ENCODE data around the gene FLYWCH1. TPM values are rescaled to one million over a fixed set of nuclear protein-coding genes. Genes with fewer than 3 reads are reported as not detected.

Gene FLYWCH1
- total and polyA plus RNA-seq, 9 of the 15 experiments (the other 6 are each of a cell fraction or from before 2014, with no cell fraction given), result 0.18 to 33.6 (median 11.3) TPM

DNA sequence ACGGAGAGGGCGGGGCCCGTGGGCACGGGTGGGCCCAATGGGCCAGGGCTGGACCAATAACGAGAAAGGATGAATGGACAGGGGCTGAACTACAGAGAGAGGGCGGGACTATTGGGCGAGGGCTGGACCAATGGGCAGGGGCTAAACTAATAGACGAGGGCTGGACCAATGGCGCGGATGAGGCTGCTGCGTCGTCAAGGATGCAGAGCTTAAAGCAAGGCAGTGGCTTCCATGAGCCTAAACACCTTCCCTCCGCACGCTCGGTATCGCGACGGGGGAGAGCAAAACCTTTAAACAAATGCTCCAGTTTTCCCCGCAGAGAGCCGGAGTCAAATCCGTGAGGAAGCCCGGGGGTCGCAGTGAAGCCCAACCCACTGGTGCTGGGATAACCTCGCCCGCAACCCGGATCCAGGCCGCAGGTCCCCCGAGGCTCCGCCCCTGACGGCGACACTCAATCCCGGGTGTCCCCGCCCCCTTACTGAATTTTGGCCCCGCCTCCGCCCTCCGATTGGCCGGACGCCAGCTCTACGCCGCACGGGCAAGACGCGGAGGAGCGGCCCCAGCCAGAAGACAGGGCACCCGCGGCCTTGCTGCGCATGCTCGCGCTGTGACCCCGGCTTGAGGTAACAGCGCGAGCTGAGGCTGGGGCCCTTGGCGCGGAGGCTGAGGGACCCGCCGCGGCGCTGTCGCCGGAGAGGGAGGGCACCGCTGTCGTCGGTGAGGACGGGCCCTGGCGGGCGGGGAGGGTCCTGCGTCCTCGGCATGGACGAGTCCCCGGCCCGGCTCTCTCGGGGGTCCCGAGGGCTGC is 28.9 kb upstream of the FLYWCH1 start, which contains the start of gene FLYWCH2 (continued):
- TF ChIP-seq BRCA1 (IDR thresholded peaks at IDR 0.05), result no peak
- TF ChIP-seq BRCA1 (CRISPR knock-in tag; IDR thresholded peaks at IDR 0.05), result no peak
- no peak for TF ChIP-seq FOXM1 (IDR thresholded peaks at IDR 0.05; ENCODE audit: low read depth)
- TF ChIP-seq FOXM1 (CRISPR knock-in tag; IDR thresholded peaks at IDR 0.05; ENCODE audit: low read depth), result 0 out of 2 replicates have a peak, but pooled peaks have one; percentile 78
- TF ChIP-seq NCOR1 (IDR thresholded peaks at IDR 0.05), result peak; percentile 59; the same call in 1 of the 2 replicates
- TF ChIP-seq SMAD1 (IDR thresholded peaks at IDR 0.05; ENCODE audit: low read depth, low read length, partially characterized antibody), result peak; percentile 17
- TF ChIP-seq SIN3A (IDR thresholded peaks at IDR 0.05; ENCODE audit: borderline replicate concordance in 2 of 2, control insufficient read depth in 1 of 2, low read depth in 2 of 2, low read length in 2 of 2), result peak in 1 of 2 experiments; percentile 68; a peak in 2 of 4 replicates
- TF ChIP-seq, protein P1, sequence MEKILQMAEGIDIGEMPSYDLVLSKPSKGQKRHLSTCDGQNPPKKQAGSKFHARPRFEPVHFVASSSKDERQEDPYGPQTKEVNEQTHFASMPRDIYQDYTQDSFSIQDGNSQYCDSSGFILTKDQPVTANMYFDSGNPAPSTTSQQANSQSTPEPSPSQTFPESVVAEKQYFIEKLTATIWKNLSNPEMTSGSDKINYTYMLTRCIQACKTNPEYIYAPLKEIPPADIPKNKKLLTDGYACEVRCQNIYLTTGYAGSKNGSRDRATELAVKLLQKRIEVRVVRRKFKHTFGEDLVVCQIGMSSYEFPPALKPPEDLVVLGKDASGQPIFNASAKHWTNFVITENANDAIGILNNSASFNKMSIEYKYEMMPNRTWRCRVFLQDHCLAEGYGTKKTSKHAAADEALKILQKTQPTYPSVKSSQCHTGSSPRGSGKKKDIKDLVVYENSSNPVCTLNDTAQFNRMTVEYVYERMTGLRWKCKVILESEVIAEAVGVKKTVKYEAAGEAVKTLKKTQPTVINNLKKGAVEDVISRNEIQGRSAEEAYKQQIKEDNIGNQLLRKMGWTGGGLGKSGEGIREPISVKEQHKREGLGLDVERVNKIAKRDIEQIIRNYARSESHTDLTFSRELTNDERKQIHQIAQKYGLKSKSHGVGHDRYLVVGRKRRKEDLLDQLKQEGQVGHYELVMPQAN (IDR thresholded peaks at IDR 0.05; ENCODE audit: borderline replicate concordance), result no peak
- TF ChIP-seq, protein P2, sequence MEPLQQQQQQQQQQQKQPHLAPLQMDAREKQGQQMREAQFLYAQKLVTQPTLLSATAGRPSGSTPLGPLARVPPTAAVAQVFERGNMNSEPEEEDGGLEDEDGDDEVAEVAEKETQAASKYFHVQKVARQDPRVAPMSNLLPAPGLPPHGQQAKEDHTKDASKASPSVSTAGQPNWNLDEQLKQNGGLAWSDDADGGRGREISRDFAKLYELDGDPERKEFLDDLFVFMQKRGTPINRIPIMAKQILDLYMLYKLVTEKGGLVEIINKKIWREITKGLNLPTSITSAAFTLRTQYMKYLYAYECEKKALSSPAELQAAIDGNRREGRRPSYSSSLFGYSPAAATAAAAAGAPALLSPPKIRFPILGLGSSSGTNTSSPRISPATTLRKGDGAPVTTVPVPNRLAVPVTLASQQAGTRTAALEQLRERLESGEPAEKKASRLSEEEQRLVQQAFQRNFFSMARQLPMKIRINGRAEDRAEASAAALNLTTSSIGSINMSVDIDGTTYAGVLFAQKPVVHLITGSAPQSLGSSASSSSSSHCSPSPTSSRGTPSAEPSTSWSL (CRISPR knock-in tag; IDR thresholded peaks at IDR 0.05; ENCODE audit: borderline replicate concordance), result no peak
- TF ChIP-seq ZNF695 (CRISPR knock-in tag; IDR thresholded peaks at IDR 0.05), result no peak
- TF ChIP-seq, protein P3, sequence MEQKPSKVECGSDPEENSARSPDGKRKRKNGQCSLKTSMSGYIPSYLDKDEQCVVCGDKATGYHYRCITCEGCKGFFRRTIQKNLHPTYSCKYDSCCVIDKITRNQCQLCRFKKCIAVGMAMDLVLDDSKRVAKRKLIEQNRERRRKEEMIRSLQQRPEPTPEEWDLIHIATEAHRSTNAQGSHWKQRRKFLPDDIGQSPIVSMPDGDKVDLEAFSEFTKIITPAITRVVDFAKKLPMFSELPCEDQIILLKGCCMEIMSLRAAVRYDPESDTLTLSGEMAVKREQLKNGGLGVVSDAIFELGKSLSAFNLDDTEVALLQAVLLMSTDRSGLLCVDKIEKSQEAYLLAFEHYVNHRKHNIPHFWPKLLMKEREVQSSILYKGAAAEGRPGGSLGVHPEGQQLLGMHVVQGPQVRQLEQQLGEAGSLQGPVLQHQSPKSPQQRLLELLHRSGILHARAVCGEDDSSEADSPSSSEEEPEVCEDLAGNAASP (IDR thresholded peaks at IDR 0.05), result peak; percentile 86
- peak; percentile 70 for TF ChIP-seq ESRRA (IDR thresholded peaks at IDR 0.05; ENCODE audit: borderline replicate concordance, low read depth)
- no peak for TF ChIP-seq STAT5A (IDR thresholded peaks at IDR 0.05; ENCODE audit: borderline replicate concordance, low read length)
- TF ChIP-seq, protein P4, sequence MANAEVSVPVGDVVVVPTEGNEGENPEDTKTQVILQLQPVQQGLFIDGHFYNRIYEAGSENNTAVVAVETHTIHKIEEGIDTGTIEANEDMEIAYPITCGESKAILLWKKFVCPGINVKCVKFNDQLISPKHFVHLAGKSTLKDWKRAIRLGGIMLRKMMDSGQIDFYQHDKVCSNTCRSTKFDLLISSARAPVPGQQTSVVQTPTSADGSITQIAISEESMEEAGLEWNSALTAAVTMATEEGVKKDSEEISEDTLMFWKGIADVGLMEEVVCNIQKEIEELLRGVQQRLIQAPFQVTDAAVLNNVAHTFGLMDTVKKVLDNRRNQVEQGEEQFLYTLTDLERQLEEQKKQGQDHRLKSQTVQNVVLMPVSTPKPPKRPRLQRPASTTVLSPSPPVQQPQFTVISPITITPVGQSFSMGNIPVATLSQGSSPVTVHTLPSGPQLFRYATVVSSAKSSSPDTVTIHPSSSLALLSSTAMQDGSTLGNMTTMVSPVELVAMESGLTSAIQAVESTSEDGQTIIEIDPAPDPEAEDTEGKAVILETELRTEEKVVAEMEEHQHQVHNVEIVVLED (CRISPR knock-in tag; IDR thresholded peaks at IDR 0.05), result peak; percentile 48
- TF ChIP-seq, protein P5, sequence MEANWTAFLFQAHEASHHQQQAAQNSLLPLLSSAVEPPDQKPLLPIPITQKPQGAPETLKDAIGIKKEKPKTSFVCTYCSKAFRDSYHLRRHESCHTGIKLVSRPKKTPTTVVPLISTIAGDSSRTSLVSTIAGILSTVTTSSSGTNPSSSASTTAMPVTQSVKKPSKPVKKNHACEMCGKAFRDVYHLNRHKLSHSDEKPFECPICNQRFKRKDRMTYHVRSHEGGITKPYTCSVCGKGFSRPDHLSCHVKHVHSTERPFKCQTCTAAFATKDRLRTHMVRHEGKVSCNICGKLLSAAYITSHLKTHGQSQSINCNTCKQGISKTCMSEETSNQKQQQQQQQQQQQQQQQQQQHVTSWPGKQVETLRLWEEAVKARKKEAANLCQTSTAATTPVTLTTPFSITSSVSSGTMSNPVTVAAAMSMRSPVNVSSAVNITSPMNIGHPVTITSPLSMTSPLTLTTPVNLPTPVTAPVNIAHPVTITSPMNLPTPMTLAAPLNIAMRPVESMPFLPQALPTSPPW (CRISPR knock-in tag; IDR thresholded peaks at IDR 0.05), result peak; percentile 69; the same call in 1 of the 2 replicates
- TF ChIP-seq RFX1 (IDR thresholded peaks at IDR 0.05), result peak; percentile 85

Measured in K562 (cell line).